ENCODE results near the gene CORO2B.
A peak's percentile ranks its signal among the peaks of the same experiment; 100 is the strongest.

DNA sequence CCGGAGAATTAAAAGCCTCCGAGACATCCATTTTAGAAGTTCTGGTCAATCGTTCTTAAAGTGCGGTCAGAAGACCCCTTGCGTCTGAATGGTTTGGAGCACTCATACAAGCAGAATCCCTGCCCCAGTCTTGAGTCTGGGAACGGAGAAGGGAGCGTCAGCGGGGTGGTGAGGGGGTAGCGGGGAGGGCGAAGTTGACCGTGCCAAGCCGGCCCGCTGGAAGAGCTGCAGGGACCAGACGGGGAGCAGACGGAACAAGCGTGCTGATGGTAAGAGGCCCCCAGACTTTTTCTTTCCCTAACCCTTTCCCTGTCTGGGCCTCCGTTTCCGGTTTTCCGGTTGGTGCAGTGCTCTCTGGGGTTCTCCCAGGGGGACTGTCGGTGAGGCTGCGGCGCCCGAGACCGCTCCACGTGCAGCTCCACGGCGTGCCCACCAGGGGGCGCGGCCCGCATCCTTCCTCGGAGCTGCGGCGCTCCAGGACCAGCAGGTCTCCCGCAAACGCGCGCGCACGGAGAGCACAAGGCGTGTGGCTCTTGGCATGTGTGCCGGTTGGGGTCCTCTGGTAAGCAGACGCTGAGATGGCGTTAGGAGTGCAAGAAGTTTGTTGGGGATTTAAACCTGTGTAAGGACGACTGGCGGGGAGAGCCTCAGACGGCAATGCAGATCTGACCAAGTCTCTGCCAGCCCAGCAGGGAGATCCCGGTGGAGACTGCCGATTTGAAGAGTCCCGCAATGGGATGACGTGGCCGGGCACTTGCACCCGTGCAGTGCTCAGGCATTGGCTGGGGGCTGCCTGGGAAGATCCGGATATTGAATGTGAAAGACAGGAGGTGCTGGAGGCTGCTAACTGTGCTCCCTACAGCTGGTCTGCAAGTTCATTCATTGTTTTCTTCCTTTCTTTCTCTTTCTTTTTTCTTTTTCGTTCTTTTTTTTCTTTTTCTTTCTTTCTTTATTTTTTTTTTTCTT is 19.2 kb upstream of the CORO2B start:
- no peak for TF ChIP-seq POLR2A (IDR thresholded peaks at IDR 0.05)
- TF ChIP-seq CTCF (IDR thresholded peaks at IDR 0.05) = peak; percentile 95 to 98 (median 97)

Data from uterus (tissue), 2 donors.